HepG2 (cell line): ENCODE data around the gene ZNF22. TPM values are rescaled to one million over a fixed set of nuclear protein-coding genes. Genes with fewer than 3 reads are reported as not detected.

Experiments used
- DPF2 ChIP-seq: sonication (generic); formaldehyde crosslinking; IDR thresholded peaks from 2 replicates; pipeline ENCODE4 v1.4.0; 2020; ENCODE audit warnings: mild to moderate bottlenecking, low read depth, missing genetic modification reagents, borderline replicate concordance
- MBD4 ChIP-seq: IDR thresholded peaks from 2 replicates; pipeline ENCODE4 v1.6.1; 2012; ENCODE audit warnings: low read length, inconsistent platforms, borderline replicate concordance
- MED13 ChIP-seq: sonication (generic); formaldehyde crosslinking; IDR thresholded peaks from 2 replicates; pipeline ENCODE4 v1.5.0; 2020; ENCODE audit warnings: missing genetic modification reagents
- MIXL1 ChIP-seq: IDR thresholded peaks from 2 replicates; pipeline ENCODE4 v1.6.1; 2016
- MTF1 ChIP-seq: sonication (generic); formaldehyde crosslinking; IDR thresholded peaks from 2 replicates; pipeline ENCODE4 v1.5.0; 2020; ENCODE audit warnings: missing genetic modification reagents
- NCOA2 ChIP-seq: sonication (generic); formaldehyde crosslinking; IDR thresholded peaks from 2 replicates; pipeline ENCODE4 v1.8.0; 2022; ENCODE audit warnings: inconsistent platforms
- NR2F6 ChIP-seq, 2 experiments: IDR thresholded peaks; 2 replicates each; pipeline ENCODE4 v1.6.1; 2016; ENCODE audit warnings: antibody characterized with exemption in 1 of 2, mild to moderate bottlenecking in 1 of 2
- RBAK ChIP-seq: sonication (generic); formaldehyde crosslinking; IDR thresholded peaks from 2 replicates; pipeline ENCODE4 v1.5.1; 2020; ENCODE audit warnings: mild to moderate bottlenecking, missing genetic modification reagents
- SMAD1 ChIP-seq: sonication (generic); formaldehyde crosslinking; IDR thresholded peaks from 2 replicates; pipeline ENCODE4 v1.4.0; 2020; ENCODE audit warnings: missing genetic modification reagents, low read depth, mild to moderate bottlenecking, borderline replicate concordance
- SPEN ChIP-seq: sonication (generic); formaldehyde crosslinking; IDR thresholded peaks from 2 replicates; pipeline ENCODE4 v1.5.1; 2020; ENCODE audit warnings: low read depth, mild to moderate bottlenecking, missing genetic modification reagents
- SRSF1 ChIP-seq: fragments of 200-400 bp; formaldehyde crosslinking; optimal IDR thresholded peaks from 2 replicates; pipeline ENCODE3; 2017; ENCODE audit warnings: mild to moderate bottlenecking, low read depth, low read length, moderate library complexity
- ZBTB42 ChIP-seq: sonication (generic); formaldehyde crosslinking; IDR thresholded peaks from 2 replicates; pipeline ENCODE4 v1.5.0; 2020; ENCODE audit warnings: mild to moderate bottlenecking, missing genetic modification reagents
- ZC3H4 ChIP-seq: sonication (generic); formaldehyde crosslinking; IDR thresholded peaks from 2 replicates; pipeline ENCODE4 v1.4.0; 2020; ENCODE audit warnings: missing genetic modification reagents, borderline replicate concordance
- ZFY ChIP-seq: sonication (generic); formaldehyde crosslinking; IDR thresholded peaks from 2 replicates; pipeline ENCODE4 v1.4.0; 2020; ENCODE audit warnings: missing genetic modification reagents
- ZNF136 ChIP-seq: sonication (generic); formaldehyde crosslinking; IDR thresholded peaks from 2 replicates; pipeline ENCODE4 v1.8.1; 2022; ENCODE audit warnings: low read depth, mild to moderate bottlenecking, moderate library complexity, missing genetic modification reagents
- ZNF317 ChIP-seq: sonication (generic); formaldehyde crosslinking; IDR thresholded peaks from 2 replicates; pipeline ENCODE4 v1.5.0; 2020; ENCODE audit warnings: mild to moderate bottlenecking, missing genetic modification reagents
- ZNF605 ChIP-seq: sonication (generic); formaldehyde crosslinking; IDR thresholded peaks from 2 replicates; pipeline ENCODE4 v1.8.0; 2022; ENCODE audit warnings: mild to moderate bottlenecking, missing genetic modification reagents
- ZNF660 ChIP-seq: sonication (generic); formaldehyde crosslinking; IDR thresholded peaks from 2 replicates; pipeline ENCODE4 v1.5.1; 2020; ENCODE audit warnings: mild to moderate bottlenecking, low read depth, missing genetic modification reagents, borderline replicate concordance
- ZNF768 ChIP-seq: sonication (generic); formaldehyde crosslinking; IDR thresholded peaks from 2 replicates; pipeline ENCODE4 v1.4.0; 2020; ENCODE audit warnings: missing genetic modification reagents
- ZNF773 ChIP-seq: sonication (generic); formaldehyde crosslinking; IDR thresholded peaks from 2 replicates; pipeline ENCODE4 v1.4.0; 2020; ENCODE audit warnings: missing genetic modification reagents, borderline replicate concordance
- ZNF782 ChIP-seq: sonication (generic); formaldehyde crosslinking; IDR thresholded peaks from 2 replicates; pipeline ENCODE4 v1.4.0; 2020; ENCODE audit warnings: missing genetic modification reagents, mild to moderate bottlenecking, borderline replicate concordance
- ZNF879 ChIP-seq: sonication (generic); formaldehyde crosslinking; IDR thresholded peaks from 2 replicates; pipeline ENCODE4 v1.8.1; 2023; ENCODE audit warnings: missing genetic modification reagents
- polyA plus RNA-seq, 8 experiments: library from polyadenylated mRNA; depleted of rRNA in 3 of 8; stranded (reverse) in 7 of 8; unstranded in 1 of 8; fragments of >200 nt; fragmentation: Illumina TruSeq in 4 of 8; extraction: Trizol in 4 of 8; gene quantifications; 2 replicates each; pipeline versions ENCODE4 v1.2.1 to v1.2.3, GENCODE V29; 2011 to 2016; ENCODE audit warnings: low read depth in 4 of 8, missing spikeins in 1 of 8, mixed read lengths in 1 of 8; ENCODE audit not compliant: insufficient read depth in 1 of 8
- total RNA-seq, 5 experiments: library from RNA; depleted of rRNA; stranded (reverse); fragments of >200 nt; fragmentation: Illumina TruSeq; extraction: Trizol; gene quantifications; 2 replicates each; pipeline ENCODE4 v1.2.3, GENCODE V29; 2016; ENCODE audit warnings: low read depth in 1 of 5
- TF ChIP-seq, protein P1 (sequence below): sonication (generic); formaldehyde crosslinking; IDR thresholded peaks from 2 replicates; pipeline ENCODE4 v1.4.0; 2020; ENCODE audit warnings: missing genetic modification reagents, low read depth, mild to moderate bottlenecking, borderline replicate concordance
- TF ChIP-seq, protein P2 (sequence below): sonication (generic); formaldehyde crosslinking; IDR thresholded peaks from 2 replicates; pipeline ENCODE4 v1.8.1; 2022; ENCODE audit warnings: mild to moderate bottlenecking, missing genetic modification reagents
- TF ChIP-seq, protein P3 (sequence below): sonication (generic); formaldehyde crosslinking; IDR thresholded peaks from 2 replicates; pipeline ENCODE4 v1.5.0; 2020; ENCODE audit warnings: mild to moderate bottlenecking, missing genetic modification reagents, moderate library complexity

The ZNF22 gene
- total and polyA plus RNA-seq, 2 of the 13 experiments (the other 11 are each of a cell fraction or from before 2014, with no cell fraction given): 0.40 to 1.3 TPM

DNA sequence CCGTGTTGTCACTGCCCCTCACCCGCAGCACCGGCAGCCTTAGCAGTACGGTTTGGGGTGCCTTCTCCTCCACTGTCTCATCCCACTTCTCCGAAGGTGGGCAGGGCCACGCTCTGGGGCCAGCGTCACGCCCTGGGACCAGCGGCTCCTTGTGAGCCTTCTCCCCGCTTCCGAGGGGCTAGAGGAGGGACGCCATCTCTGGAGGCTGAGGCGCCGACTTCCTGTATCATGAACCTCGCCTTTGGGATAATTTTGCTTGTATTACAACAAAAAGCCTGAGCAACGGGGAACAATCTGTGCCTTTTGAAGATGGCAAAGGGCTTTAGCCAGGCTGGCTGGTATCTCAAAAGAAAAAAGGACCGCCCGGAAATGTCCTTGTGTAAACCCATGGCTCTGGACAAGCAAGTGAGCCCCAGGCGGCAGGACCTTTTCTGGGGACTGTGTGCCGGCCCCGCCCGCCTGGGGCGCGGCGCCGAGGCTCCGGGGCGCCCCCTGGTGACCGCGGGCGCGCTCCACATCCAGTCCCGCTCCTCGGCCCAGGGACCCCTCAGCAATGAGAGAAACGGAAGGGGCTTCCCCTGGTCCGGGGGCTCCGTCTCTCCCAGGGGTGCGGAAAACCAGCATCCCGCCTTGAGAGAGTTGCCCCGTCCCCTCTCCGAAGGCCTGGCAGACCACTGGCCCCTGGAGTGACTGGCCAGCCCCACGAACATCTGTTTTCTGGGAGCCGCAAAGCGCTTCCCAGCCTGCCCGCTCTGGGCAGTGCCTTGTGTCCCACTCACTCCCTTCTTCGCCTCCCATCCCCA is 25.9 kb upstream of the ZNF22 start (continued):
- TF ChIP-seq ZNF782: no peak
- peak; percentile 18; the same call in 1 of the 2 replicates for TF ChIP-seq NR2F6 (IDR thresholded peaks at IDR 0.05)
- TF ChIP-seq NR2F6 (CRISPR knock-in tag; IDR thresholded peaks at IDR 0.05): no peak; the same call in 1 of the 2 replicates
- no peak for TF ChIP-seq SPEN (CRISPR knock-in tag)
- TF ChIP-seq DPF2 (CRISPR knock-in tag): no peak
- TF ChIP-seq MBD4: no peak
- TF ChIP-seq, protein P1, sequence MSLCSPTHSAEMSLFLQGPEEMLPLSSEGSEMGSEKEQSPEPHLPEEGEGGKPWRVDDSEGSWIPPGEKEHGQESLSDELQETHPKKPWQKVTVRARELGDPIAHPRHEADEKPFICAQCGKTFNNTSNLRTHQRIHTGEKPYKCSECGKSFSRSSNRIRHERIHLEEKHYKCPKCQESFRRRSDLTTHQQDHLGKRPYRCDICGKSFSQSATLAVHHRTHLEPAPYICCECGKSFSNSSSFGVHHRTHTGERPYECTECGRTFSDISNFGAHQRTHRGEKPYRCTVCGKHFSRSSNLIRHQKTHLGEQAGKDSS (CRISPR knock-in tag): no peak; the same call in 1 of the 2 replicates
- TF ChIP-seq ZNF879 (CRISPR knock-in tag): no peak
- TF ChIP-seq NCOA2: peak; percentile 35; the same call in 1 of the 2 replicates
- TF ChIP-seq SRSF1: no peak
- TF ChIP-seq, protein P2, sequence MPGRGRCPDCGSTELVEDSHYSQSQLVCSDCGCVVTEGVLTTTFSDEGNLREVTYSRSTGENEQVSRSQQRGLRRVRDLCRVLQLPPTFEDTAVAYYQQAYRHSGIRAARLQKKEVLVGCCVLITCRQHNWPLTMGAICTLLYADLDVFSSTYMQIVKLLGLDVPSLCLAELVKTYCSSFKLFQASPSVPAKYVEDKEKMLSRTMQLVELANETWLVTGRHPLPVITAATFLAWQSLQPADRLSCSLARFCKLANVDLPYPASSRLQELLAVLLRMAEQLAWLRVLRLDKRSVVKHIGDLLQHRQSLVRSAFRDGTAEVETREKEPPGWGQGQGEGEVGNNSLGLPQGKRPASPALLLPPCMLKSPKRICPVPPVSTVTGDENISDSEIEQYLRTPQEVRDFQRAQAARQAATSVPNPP: no peak
- no peak for TF ChIP-seq ZNF136 (CRISPR knock-in tag)
- no peak for TF ChIP-seq MIXL1
- no peak for TF ChIP-seq RBAK
- peak; percentile 29; the same call in 1 of the 2 replicates for TF ChIP-seq ZNF768 (CRISPR knock-in tag)
- TF ChIP-seq, protein P3, sequence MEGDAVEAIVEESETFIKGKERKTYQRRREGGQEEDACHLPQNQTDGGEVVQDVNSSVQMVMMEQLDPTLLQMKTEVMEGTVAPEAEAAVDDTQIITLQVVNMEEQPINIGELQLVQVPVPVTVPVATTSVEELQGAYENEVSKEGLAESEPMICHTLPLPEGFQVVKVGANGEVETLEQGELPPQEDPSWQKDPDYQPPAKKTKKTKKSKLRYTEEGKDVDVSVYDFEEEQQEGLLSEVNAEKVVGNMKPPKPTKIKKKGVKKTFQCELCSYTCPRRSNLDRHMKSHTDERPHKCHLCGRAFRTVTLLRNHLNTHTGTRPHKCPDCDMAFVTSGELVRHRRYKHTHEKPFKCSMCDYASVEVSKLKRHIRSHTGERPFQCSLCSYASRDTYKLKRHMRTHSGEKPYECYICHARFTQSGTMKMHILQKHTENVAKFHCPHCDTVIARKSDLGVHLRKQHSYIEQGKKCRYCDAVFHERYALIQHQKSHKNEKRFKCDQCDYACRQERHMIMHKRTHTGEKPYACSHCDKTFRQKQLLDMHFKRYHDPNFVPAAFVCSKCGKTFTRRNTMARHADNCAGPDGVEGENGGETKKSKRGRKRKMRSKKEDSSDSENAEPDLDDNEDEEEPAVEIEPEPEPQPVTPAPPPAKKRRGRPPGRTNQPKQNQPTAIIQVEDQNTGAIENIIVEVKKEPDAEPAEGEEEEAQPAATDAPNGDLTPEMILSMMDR (CRISPR knock-in tag): peak; percentile 84
- no peak for TF ChIP-seq MTF1 (CRISPR knock-in tag)
- peak; percentile 22; the same call in 1 of the 2 replicates for TF ChIP-seq ZNF317 (CRISPR knock-in tag)
- peak; percentile 20; the same call in 1 of the 2 replicates for TF ChIP-seq ZNF605 (CRISPR knock-in tag)
- TF ChIP-seq ZNF660 (CRISPR knock-in tag): no peak
- TF ChIP-seq ZNF773 (CRISPR knock-in tag): no peak
- no peak for TF ChIP-seq ZBTB42 (CRISPR knock-in tag)
- TF ChIP-seq ZC3H4: no peak
- TF ChIP-seq MED13 (CRISPR knock-in tag): no peak
- TF ChIP-seq SMAD1 (CRISPR knock-in tag): no peak
- TF ChIP-seq ZFY: no peak
